K562 (cell line): ENCODE results near the gene GOPC. TPM values are rescaled to one million over a fixed set of nuclear protein-coding genes. Genes with fewer than 3 reads are reported as not detected.

ENCODE experiments used
- COPS2 ChIP-seq: fragments of 450-650 bp; conservative IDR thresholded peaks from 2 replicates; pipeline ENCODE4 v1.6.1; 2016; ENCODE audit warnings: mild to moderate bottlenecking, moderate library complexity
- CREM ChIP-seq: IDR thresholded peaks from 2 replicates; pipeline ENCODE4 v1.6.1; 2014; ENCODE audit warnings: antibody characterized with exemption, low read depth
- CTCF ChIP-seq, 3 experiments: IDR thresholded peaks in 2 of 3; conservative IDR thresholded peaks in 1 of 3; 2 replicates each; pipeline ENCODE4 v1.5.1; 2011 to 2012; ENCODE audit warnings: low read length in 3 of 3, mild to moderate bottlenecking in 3 of 3, control low read depth in 2 of 3, improper control_type of control experiment in 1 of 3, inconsistent platforms in 1 of 3, low read depth in 1 of 3, mixed read lengths in 1 of 3, moderate library complexity in 1 of 3; ENCODE audit not compliant: insufficient read depth in 2 of 3
- EWSR1 ChIP-seq: fragments of 450-650 bp; IDR thresholded peaks from 2 replicates; pipeline ENCODE4 v1.6.1; 2018; ENCODE audit warnings: borderline replicate concordance, mild to moderate bottlenecking, low read depth, moderate library complexity; ENCODE audit not compliant: partially characterized antibody
- FOXP4 ChIP-seq: sonication (generic); formaldehyde crosslinking; IDR thresholded peaks from 2 replicates; pipeline ENCODE4 v1.8.0; 2022; ENCODE audit warnings: mild to moderate bottlenecking, missing genetic modification reagents, borderline replicate concordance
- FUS ChIP-seq: fragments of 200-400 bp; formaldehyde crosslinking; optimal IDR thresholded peaks from 2 replicates; pipeline ENCODE3; 2017; ENCODE audit warnings: low read depth, low read length
- HMBOX1 ChIP-seq: sonication (generic); IDR thresholded peaks from 2 replicates; pipeline ENCODE4 v1.6.1; 2016
- ILF3 ChIP-seq: fragments of 450-650 bp; IDR thresholded peaks from 2 replicates; pipeline ENCODE4 v1.6.1; 2018; ENCODE audit warnings: antibody characterized with exemption, mild to moderate bottlenecking, moderate library complexity, borderline replicate concordance
- JUNB ChIP-seq: fragments of 450-650 bp; formaldehyde crosslinking; conservative IDR thresholded peaks from 2 replicates; pipeline ENCODE4 v1.4.0; 2020; ENCODE audit warnings: mild to moderate bottlenecking
- MYC ChIP-seq, 2 experiments: fragments of 250-450 bp in 1 of 2; sonication (Bioruptor Pico) in 1 of 2; IDR thresholded peaks; 2 replicates each; pipeline versions ENCODE4 v1.5.1 to v1.6.1; 2012 to 2021; ENCODE audit warnings: low read depth in 2 of 2, borderline replicate concordance in 1 of 2, improper control_type of control experiment in 1 of 2, low read length in 1 of 2, mild to moderate bottlenecking in 1 of 2, moderate library complexity in 1 of 2
- MYNN ChIP-seq, 2 experiments: sonication (generic); formaldehyde crosslinking in 1 of 2; IDR thresholded peaks; 2 replicates each; pipeline versions ENCODE4 v1.5.0 to v1.6.1; 2016 to 2020; ENCODE audit warnings: antibody characterized with exemption in 1 of 2, missing genetic modification reagents in 1 of 2
- NCOR1 ChIP-seq: fragments of 450-650 bp; IDR thresholded peaks from 2 replicates; pipeline ENCODE4 v1.6.1; 2016; ENCODE audit warnings: mild to moderate bottlenecking, moderate library complexity
- NR3C1 ChIP-seq: sonication (generic); formaldehyde crosslinking; IDR thresholded peaks from 2 replicates; pipeline ENCODE4 v1.8.1; 2022; ENCODE audit warnings: missing genetic modification reagents
- PCBP1 ChIP-seq: fragments of 200-400 bp; formaldehyde crosslinking; IDR thresholded peaks from 2 replicates; pipeline ENCODE4 v1.6.1; 2018; ENCODE audit warnings: mild to moderate bottlenecking, low read depth, low read length; ENCODE audit not compliant: poor library complexity, severe bottlenecking
- RB1 ChIP-seq: fragments of 450-650 bp; IDR thresholded peaks from 2 replicates; pipeline ENCODE4 v1.6.1; 2017; ENCODE audit warnings: low read depth, mild to moderate bottlenecking
- ZNF316 ChIP-seq: fragments of 450-650 bp; IDR thresholded peaks from 2 replicates; pipeline ENCODE4 v1.6.1; 2016
- ZNF609 ChIP-seq: sonication (generic); formaldehyde crosslinking; IDR thresholded peaks from 2 replicates; pipeline ENCODE4 v1.8.1; 2023; ENCODE audit warnings: missing genetic modification reagents, mild to moderate bottlenecking, borderline replicate concordance
- ZZZ3 ChIP-seq: fragments of 450-650 bp; IDR thresholded peaks from 2 replicates; pipeline ENCODE4 v1.6.1; 2016; ENCODE audit warnings: antibody characterized with exemption, mild to moderate bottlenecking, moderate library complexity
- polyA plus RNA-seq, 8 experiments: library from polyadenylated mRNA; depleted of rRNA in 4 of 8; stranded (reverse) in 5 of 8; unstranded in 3 of 8; fragments of >200 nt; fragmentation: Nextera tagmentation in 2 of 8; fragmentation: Illumina TruSeq in 1 of 8; extraction: Ambion mirVana in 2 of 8; extraction: Trizol in 1 of 8; gene quantifications; 2 replicates each; pipeline versions ENCODE4 v1.2.1 to v1.2.3, GENCODE V29; 2011 to 2014; ENCODE audit warnings: inconsistent platforms in 1 of 8, missing spikeins in 1 of 8
- total RNA-seq, 7 experiments: library from RNA; depleted of rRNA in 6 of 7; stranded (reverse); fragments of >200 nt in 6 of 7; fragmentation: Illumina TruSeq in 2 of 7; extraction: Trizol in 2 of 7; gene quantifications; 2 replicates each; pipeline versions ENCODE4 v1.2.1 to v1.2.3, GENCODE V29; 2011 to 2021; ENCODE audit warnings: low replicate concordance in 1 of 7

The GOPC gene
- total and polyA plus RNA-seq, 9 of the 15 experiments (the other 6 are each of a cell fraction or from before 2014, with no cell fraction given): 10.0 to 32.2 (median 25.6) TPM

- no peak for TF ChIP-seq MYNN (IDR thresholded peaks at IDR 0.05)
- no peak for TF ChIP-seq MYNN (CRISPR knock-in tag; IDR thresholded peaks at IDR 0.05)
- no peak for TF ChIP-seq MYC (IDR thresholded peaks at IDR 0.05; ENCODE audit: low read depth, low read length)
- no peak for TF ChIP-seq MYC (CRISPR knock-in tag; IDR thresholded peaks at IDR 0.05; ENCODE audit: borderline replicate concordance, low read depth)
- TF ChIP-seq PCBP1: no peak
- TF ChIP-seq CREM: 0 out of 2 replicates have a peak, but pooled peaks have one; percentile 13
- TF ChIP-seq COPS2: no peak
- no peak for TF ChIP-seq FUS
- TF ChIP-seq EWSR1: no peak
- TF ChIP-seq FOXP4 (CRISPR knock-in tag): no peak
- no peak for TF ChIP-seq NCOR1
- TF ChIP-seq ILF3: no peak
- peak; percentile 71 to 82 (median 72) for TF ChIP-seq CTCF (IDR thresholded peaks at IDR 0.05 in 2 of 3, conservative IDR thresholded peaks at IDR 0.05 in 1 of 3; ENCODE audit: insufficient read depth in 2 of 3, low read depth in 1 of 3, low read length in 3 of 3)
- peak; percentile 57; the same call in 1 of the 2 replicates for TF ChIP-seq RB1
- no peak for TF ChIP-seq NR3C1
- no peak for TF ChIP-seq ZNF609 (CRISPR knock-in tag)
- no peak for TF ChIP-seq HMBOX1
- no peak for TF ChIP-seq JUNB (CRISPR knock-in tag)
- TF ChIP-seq ZNF316: peak; percentile 76
- no peak for TF ChIP-seq ZZZ3
These were observed 3.0 kb upstream of the GOPC start (continued) for GRCh38 chr6:117605169-117605826.
